ENCODE data around the gene PPP2R3A.

The PPP2R3A gene

GRCh38 chr3:136181741-136182140 is 216.2 kb downstream of the PPP2R3A start:
- no peak for DNase-seq (ENCODE audit: low read depth)
- in situ Hi-C loops (cut with HindIII; ENCODE audit: low sequenced_read_pairs): no loop called here
- no peak for TF ChIP-seq CTCF (IDR thresholded peaks at IDR 0.05; ENCODE audit: low read depth, low read length, missing control alignments)
- H3K4me3 ChIP-seq (ENCODE audit: low read depth, low read length): no peak overlapping the region

- DNase-seq (ENCODE audit: low read depth): no peak
Observed at GRCh38 chr3:136184703-136185102, 219.2 kb downstream of the PPP2R3A start.

DNA sequence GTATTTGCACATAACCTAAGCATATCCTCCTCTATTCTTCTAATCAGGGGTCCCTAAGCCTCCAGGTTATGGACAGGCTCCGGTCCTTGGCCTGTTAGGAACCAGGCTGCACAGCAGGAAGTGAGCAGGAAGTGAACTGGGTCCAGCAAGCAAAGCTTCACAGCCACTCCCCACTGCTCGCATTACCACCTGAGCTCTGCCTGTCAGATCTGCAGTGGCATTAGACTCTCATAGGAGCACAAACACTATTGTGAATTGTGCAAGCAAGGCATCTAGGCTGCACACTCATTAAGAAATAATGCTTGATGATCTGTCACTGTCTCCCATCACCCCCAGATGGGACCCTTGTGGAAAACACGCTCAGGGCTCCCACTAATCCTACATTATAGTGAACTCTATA is 220.8 kb downstream of the PPP2R3A start:
- H3K4me3 ChIP-seq (ENCODE audit: low read depth, low read length): no peak overlapping the region
- no peak for TF ChIP-seq CTCF (IDR thresholded peaks at IDR 0.05; ENCODE audit: low read depth, low read length, missing control alignments)
- no peak for DNase-seq (ENCODE audit: low read depth)
- in situ Hi-C loops (cut with HindIII; ENCODE audit: low sequenced_read_pairs): no loop called here

More at GRCh38 chr3:136184703-136185102, 219.2 kb downstream of the PPP2R3A start:
- no peak for TF ChIP-seq CTCF (IDR thresholded peaks at IDR 0.05; ENCODE audit: low read depth, low read length, missing control alignments)
- no peak overlapping the region for H3K4me3 ChIP-seq (ENCODE audit: low read depth, low read length)
- in situ Hi-C loops (cut with HindIII; ENCODE audit: low sequenced_read_pairs): no loop called here

DNA sequence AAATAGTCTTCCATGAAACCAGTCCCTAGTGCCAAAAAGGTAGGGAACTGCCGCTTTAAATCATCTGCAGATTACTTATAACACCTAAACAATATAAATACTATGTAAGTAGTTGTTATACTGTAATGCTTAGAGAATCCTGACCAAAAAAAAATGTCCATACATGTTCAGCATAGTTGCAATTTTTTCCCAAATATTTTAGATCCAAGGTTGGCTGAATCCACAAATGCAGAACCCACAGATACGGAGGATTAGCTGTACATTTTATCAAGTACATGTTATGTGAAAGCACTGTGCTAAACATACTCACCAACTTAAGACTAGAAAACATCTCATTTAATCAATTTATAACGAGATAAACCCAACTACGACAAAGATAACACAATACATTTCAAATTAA is 221.3 kb downstream of the PPP2R3A start:
- TF ChIP-seq CTCF (IDR thresholded peaks at IDR 0.05; ENCODE audit: low read depth, low read length, missing control alignments): no peak
- in situ Hi-C loops (cut with HindIII; ENCODE audit: low sequenced_read_pairs): no loop called here
- H3K4me3 ChIP-seq (ENCODE audit: low read depth, low read length): no peak overlapping the region
- no peak for DNase-seq (ENCODE audit: low read depth)

- in situ Hi-C loops (cut with HindIII; ENCODE audit: low sequenced_read_pairs): no loop called here
- no peak for TF ChIP-seq CTCF (IDR thresholded peaks at IDR 0.05; ENCODE audit: low read depth, low read length, missing control alignments)
- no peak for DNase-seq (ENCODE audit: low read depth)
- H3K4me3 ChIP-seq (ENCODE audit: low read depth, low read length): no peak overlapping the region
Observed at GRCh38 chr3:136187868-136188267, 222.3 kb downstream of the PPP2R3A start.

- no peak for DNase-seq (ENCODE audit: low read depth)
- H3K4me3 ChIP-seq (ENCODE audit: low read depth, low read length): no peak overlapping the region
- in situ Hi-C loops (cut with HindIII; ENCODE audit: low sequenced_read_pairs): no loop called here
- no peak for TF ChIP-seq CTCF (IDR thresholded peaks at IDR 0.05; ENCODE audit: low read depth, low read length, missing control alignments)
Observed at GRCh38 chr3:136189043-136189442, 223.5 kb downstream of the PPP2R3A start.
